B cell (primary cell): ENCODE data around the gene CHST8. TPM values are rescaled to one million over a fixed set of nuclear protein-coding genes. Genes with fewer than 3 reads are reported as not detected.

ENCODE experiments used
- ATAC-seq: fragments of 200-7000 bp; cut with Tn5 transposase; one replicate; pipeline ENCODE4 v1.10.0; 2021; ENCODE audit warnings: low read depth, mild to moderate bottlenecking, moderate number of reproducible peaks, moderate library complexity
- CTCF ChIA-PET: fragments of 350-600 bp; sonication (Branson Sonifier 250); formaldehyde crosslinking; loops from one replicate; lab custom pipeline; 2021; ENCODE audit warnings: antibody characterized with exemption, inconsistent platforms; lab: Charles Lee
- POLR2A ChIA-PET: fragments of 350-600 bp; sonication (Branson Sonifier 250); formaldehyde crosslinking; loops from one replicate; lab custom pipeline; 2021; ENCODE audit warnings: antibody characterized with exemption; lab: Charles Lee
- DNase-seq: peaks from one replicate; pipeline ENCODE4 v3.0.0; 2013
- H2AFZ ChIP-seq: 2 replicates; pipeline ENCODE4 v1.6.1; 2012; ENCODE audit warnings: mild to moderate bottlenecking, low read depth, low read length; ENCODE audit not compliant: insufficient read depth, poor library complexity, severe bottlenecking
- H3K27ac ChIP-seq, 2 donors: 1 replicate in 1 of 2; 2 replicates in 1 of 2; pipeline ENCODE4 v1.5.1; 2012 to 2013; ENCODE audit warnings: low read length in 2 of 2, mild to moderate bottlenecking in 2 of 2, moderate library complexity in 1 of 2
- H3K27me3 ChIP-seq, 4 experiments: fragments of 200-600 bp in 1 of 4; sonication (generic) in 1 of 4; replicated peaks in 1 of 4; 1 replicate in 2 of 4; 2 replicates in 2 of 4; pipeline versions ENCODE4 v1.6.1 to v1.7.0; 2013 to 2016; ENCODE audit warnings: low read length in 3 of 4, mild to moderate bottlenecking in 2 of 4, mixed read lengths in 1 of 4, moderate library complexity in 1 of 4; ENCODE audit not compliant: insufficient read depth in 4 of 4, control insufficient read depth in 3 of 4; ENCODE audit errors: control extremely low read depth in 1 of 4
- H3K36me3 ChIP-seq, 2 experiments: replicated peaks in 1 of 2; 1 replicate in 1 of 2; 2 replicates in 1 of 2; pipeline versions ENCODE4 v1.6.1 to v1.7.1; 2013; ENCODE audit warnings: low read length in 1 of 2; ENCODE audit not compliant: insufficient read depth in 2 of 2, control insufficient read depth in 1 of 2; ENCODE audit errors: control extremely low read depth in 1 of 2, extremely low read depth in 1 of 2
- H3K4me1 ChIP-seq, 2 donors: fragments of 200-600 bp in 1 of 2; sonication (generic) in 1 of 2; 1 replicate in 1 of 2; 2 replicates in 1 of 2; pipeline versions ENCODE4 v1.5.1 to v1.6.1; 2013 to 2017; ENCODE audit warnings: low read length in 2 of 2; ENCODE audit not compliant: control insufficient read depth in 2 of 2, insufficient read depth in 2 of 2
- H3K4me2 ChIP-seq: replicated peaks from 2 replicates; pipeline ENCODE3; 2012; ENCODE audit warnings: mild to moderate bottlenecking, low read depth, low read length; ENCODE audit not compliant: poor library complexity, severe bottlenecking
- H3K4me3 ChIP-seq, 5 experiments: fragments of 200-600 bp in 1 of 5; sonication (generic) in 1 of 5; 1 replicate in 3 of 5; 2 replicates in 2 of 5; pipeline versions ENCODE4 v1.5.1 to v1.7.0; 2011 to 2016; ENCODE audit warnings: low read length in 4 of 5, mild to moderate bottlenecking in 4 of 5, low read depth in 2 of 5, control low read depth in 1 of 5, moderate library complexity in 1 of 5; ENCODE audit not compliant: insufficient read depth in 1 of 5; ENCODE audit errors: control extremely low read depth in 1 of 5, extremely low read depth in 1 of 5
- H3K79me2 ChIP-seq: fragments of 200-600 bp; sonication (generic); one replicate; pipeline ENCODE4 v1.6.0; 2016; ENCODE audit warnings: low read length; ENCODE audit not compliant: control insufficient read depth, insufficient read depth
- H3K9ac ChIP-seq: fragments of 200-600 bp; sonication (generic); 2 replicates; pipeline ENCODE4 v1.6.1; 2017; ENCODE audit warnings: mild to moderate bottlenecking, low read length, moderate library complexity
- H3K9me3 ChIP-seq, 3 donors: one replicate each; pipeline versions ENCODE4 v1.6.1 to v1.7.1; 2013; ENCODE audit warnings: low read length in 2 of 3; ENCODE audit not compliant: control insufficient read depth in 2 of 3, insufficient read depth in 1 of 3; ENCODE audit errors: control extremely low read depth in 1 of 3
- H4K20me1 ChIP-seq: 2 replicates; pipeline ENCODE4 v1.6.0; 2012; ENCODE audit warnings: mild to moderate bottlenecking, low read length; ENCODE audit not compliant: insufficient read depth, control insufficient read depth, poor library complexity, severe bottlenecking
- H3K27ac Mint-ChIP-seq: one replicate; pipeline ENCODE4 v1.8.0; 2021; ENCODE audit warnings: mixed read lengths
- H3K27me3 Mint-ChIP-seq: one replicate; pipeline ENCODE4 v1.8.0; 2021; ENCODE audit warnings: mixed read lengths
- H3K4me1 Mint-ChIP-seq: one replicate; pipeline ENCODE4 v1.8.0; 2021; ENCODE audit warnings: mixed read lengths
- H3K4me3 Mint-ChIP-seq: one replicate; pipeline ENCODE4 v1.8.0; 2021; ENCODE audit warnings: mixed read lengths
- H3K9me3 Mint-ChIP-seq: one replicate; pipeline ENCODE4 v1.8.0; 2022; ENCODE audit warnings: mixed read lengths; ENCODE audit not compliant: insufficient read depth
- EZH2 ChIP-seq: IDR thresholded peaks from 2 replicates; pipeline ENCODE4 v1.6.1; 2012; ENCODE audit warnings: borderline replicate concordance, low read depth, mild to moderate bottlenecking, moderate library complexity, low read length; ENCODE audit not compliant: insufficient read depth, poor library complexity, severe bottlenecking
- WGBS: methylation state at CpG from one replicate; pipeline ENCODE4 v1.1.5; 2013; ENCODE audit warnings: missing lambda C conversion rate; ENCODE audit not compliant: insufficient coverage; 5-methylcytosine and 5-hydroxymethylcytosine counted together
- intact Hi-C: fragments of 100-400 bp; cut with micrococcal nuclease; formaldehyde crosslinking; loops from one replicate; pipeline ENCODE4 v1.10.0; 2022
- polyA plus RNA-seq: library from polyadenylated mRNA; depleted of rRNA; stranded (reverse); fragments of >200 nt; gene quantifications from 2 replicates; pipeline ENCODE4 v1.2.3, GENCODE V29; 2012
- total RNA-seq, 2 donors: library from RNA; stranded (reverse); fragments of 120-200 nt in 1 of 2; gene quantifications; 1 replicate in 1 of 2; 2 replicates in 1 of 2; pipeline versions ENCODE4 v1.2.3 to v1.2.4, GENCODE V29; 2013 to 2022
- TF ChIP-seq, protein P1 (sequence below): fragments of 200-600 bp; IDR thresholded peaks from one replicate; pipeline ENCODE4 v1.8.0; 2022; ENCODE audit warnings: antibody characterized with exemption, mild to moderate bottlenecking

Gene CHST8
- total and polyA plus RNA-seq, 2 donors (not counting 1 experiment from before 2014, with no cell fraction given): not detected

DNA sequence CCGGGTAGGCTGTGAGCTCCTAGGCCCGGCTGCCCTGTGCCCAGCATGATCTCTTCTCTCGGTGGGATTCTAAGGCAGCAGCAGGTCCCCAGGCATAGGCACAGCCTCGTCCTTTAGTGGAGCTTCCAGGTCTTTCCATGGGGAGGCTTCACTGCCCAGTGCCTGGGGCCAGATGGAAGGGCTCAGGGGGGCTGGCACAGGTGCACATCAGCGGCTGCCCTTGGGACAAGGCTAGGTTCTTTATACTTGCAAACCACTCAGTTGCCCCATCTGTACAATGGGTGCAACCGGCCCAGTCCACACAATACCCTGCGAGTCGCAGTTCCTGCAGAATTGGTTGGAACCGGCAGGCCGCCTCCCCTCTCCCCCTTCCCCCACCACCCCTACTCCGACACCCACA is 189.1 kb downstream of the CHST8 start:
- Mint-ChIP-seq H3K9me3 (no peaks in the 10 kb centered on the region), H3K27ac (no peak overlapping the region), H3K4me1 (no peaks in the 10 kb centered on the region), H3K27me3 (no peaks in the 10 kb centered on the region), H3K4me3 (no peak overlapping the region)
- ChIA-PET POLR2A (interaction anchor here (0.7 kb wide), 1 partner anchor 158 kb away, joined by 4 read pairs; no protein-coding TSS in a partner anchor), CTCF (interaction anchor here (0.7 kb wide), 1 partner anchor 227 kb away, joined by 3 read pairs; no protein-coding TSS in a partner anchor)
- WGBS: 95% methylated on average over 10 of the region's 11 CpGs
- no peaks in the 10 kb centered on the region for H3K79me2 ChIP-seq
- H3K27me3 ChIP-seq: no peaks in the 10 kb centered on the region
- no peak for ATAC-seq
- H3K36me3 ChIP-seq: no peaks in the 10 kb centered on the region
- intact Hi-C loops: no loop called here
- DNase-seq: no peak
- H3K4me1 ChIP-seq: no peaks in the 10 kb centered on the region
- no peak overlapping the region for H3K4me2 ChIP-seq
- H3K27ac ChIP-seq: no peak overlapping the region
- H2AFZ ChIP-seq: no peak overlapping the region
- no peak overlapping the region for H3K4me3 ChIP-seq
- TF ChIP-seq, protein P1, sequence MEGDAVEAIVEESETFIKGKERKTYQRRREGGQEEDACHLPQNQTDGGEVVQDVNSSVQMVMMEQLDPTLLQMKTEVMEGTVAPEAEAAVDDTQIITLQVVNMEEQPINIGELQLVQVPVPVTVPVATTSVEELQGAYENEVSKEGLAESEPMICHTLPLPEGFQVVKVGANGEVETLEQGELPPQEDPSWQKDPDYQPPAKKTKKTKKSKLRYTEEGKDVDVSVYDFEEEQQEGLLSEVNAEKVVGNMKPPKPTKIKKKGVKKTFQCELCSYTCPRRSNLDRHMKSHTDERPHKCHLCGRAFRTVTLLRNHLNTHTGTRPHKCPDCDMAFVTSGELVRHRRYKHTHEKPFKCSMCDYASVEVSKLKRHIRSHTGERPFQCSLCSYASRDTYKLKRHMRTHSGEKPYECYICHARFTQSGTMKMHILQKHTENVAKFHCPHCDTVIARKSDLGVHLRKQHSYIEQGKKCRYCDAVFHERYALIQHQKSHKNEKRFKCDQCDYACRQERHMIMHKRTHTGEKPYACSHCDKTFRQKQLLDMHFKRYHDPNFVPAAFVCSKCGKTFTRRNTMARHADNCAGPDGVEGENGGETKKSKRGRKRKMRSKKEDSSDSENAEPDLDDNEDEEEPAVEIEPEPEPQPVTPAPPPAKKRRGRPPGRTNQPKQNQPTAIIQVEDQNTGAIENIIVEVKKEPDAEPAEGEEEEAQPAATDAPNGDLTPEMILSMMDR: no peak
- TF ChIP-seq EZH2: no peak
- no peaks in the 10 kb centered on the region for H4K20me1 ChIP-seq
- H3K9me3 ChIP-seq: no peaks in the 10 kb centered on the region
- H3K9ac ChIP-seq: no peak overlapping the region

DNA sequence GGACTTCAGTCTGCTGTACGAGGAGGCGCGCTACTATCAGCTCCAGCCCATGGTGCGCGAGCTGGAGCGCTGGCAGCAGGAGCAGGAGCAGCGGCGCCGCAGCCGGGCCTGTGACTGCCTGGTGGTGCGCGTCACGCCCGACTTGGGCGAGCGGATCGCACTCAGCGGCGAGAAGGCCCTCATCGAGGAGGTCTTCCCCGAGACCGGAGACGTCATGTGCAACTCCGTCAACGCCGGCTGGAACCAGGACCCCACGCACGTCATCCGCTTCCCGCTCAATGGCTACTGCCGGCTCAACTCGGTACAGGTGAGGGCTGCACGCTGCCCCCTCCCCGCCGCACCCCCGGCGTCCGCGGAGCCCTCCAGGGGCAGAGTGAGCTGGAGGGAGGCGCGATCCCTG is 189.5 kb downstream of the CHST8 start:
- no peaks in the 10 kb centered on the region for H3K36me3 ChIP-seq
- H3K4me1 ChIP-seq: no peaks in the 10 kb centered on the region
- no peak for TF ChIP-seq EZH2
- TF ChIP-seq, protein P1: no peak
- Mint-ChIP-seq H3K27me3 (no peaks in the 10 kb centered on the region), H3K9me3 (no peaks in the 10 kb centered on the region), H3K4me1 (no peaks in the 10 kb centered on the region), H3K27ac (no peak overlapping the region), H3K4me3 (no peak overlapping the region)
- no peaks in the 10 kb centered on the region for H3K9me3 ChIP-seq
- ChIA-PET CTCF (interaction anchor here (0.7 kb wide), 1 partner anchor 227 kb away, joined by 3 read pairs; no protein-coding TSS in a partner anchor), POLR2A (interaction anchor here (0.7 kb wide), 1 partner anchor 158 kb away, joined by 4 read pairs; no protein-coding TSS in a partner anchor)
- no peak overlapping the region for H3K9ac ChIP-seq
- ATAC-seq (no peak), DNase-seq (peak; percentile 1)
- no peak overlapping the region for H3K27ac ChIP-seq
- no peaks in the 10 kb centered on the region for H4K20me1 ChIP-seq
- WGBS: 97% methylated on average over 33 of the region's 41 CpGs
- intact Hi-C loops: no loop called here
- H3K79me2 ChIP-seq: no peaks in the 10 kb centered on the region
- no peak overlapping the region for H3K4me2 ChIP-seq
- H3K27me3 ChIP-seq: no peaks in the 10 kb centered on the region
- H3K4me3 ChIP-seq: no peak overlapping the region
- no peak overlapping the region for H2AFZ ChIP-seq
